Transverse colon (tissue), 4 donors: ENCODE measurements around the gene PMEPA1.
A peak's percentile ranks its signal among the peaks of the same experiment; 100 is the strongest.

Source experiments
- EP300 ChIP-seq: sonication (generic); formaldehyde crosslinking; IDR thresholded peaks from one replicate; pipeline ENCODE4 v1.6.1; 2017; ENCODE audit warnings: antibody characterized with exemption, low read depth
- POLR2A ChIP-seq: fragments of 450-650 bp; IDR thresholded peaks from one replicate; pipeline ENCODE4 v1.6.1; 2016; ENCODE audit warnings: antibody characterized with exemption, mild to moderate bottlenecking, moderate library complexity
- POLR2AphosphoS5 ChIP-seq, 3 donors: sonication (generic); formaldehyde crosslinking; IDR thresholded peaks; one replicate each; pipeline ENCODE4 v1.6.1; 2016; ENCODE audit warnings: antibody characterized with exemption in 3 of 3
- TF ChIP-seq, protein P1 (sequence below), 5 experiments: fragments of 200-600 bp in 3 of 5; fragments of 450-650 bp in 2 of 5; sonication (generic) in 3 of 5; IDR thresholded peaks; 1 replicate in 2 of 5; 2 replicates in 3 of 5; pipeline ENCODE4 v1.5.1; 2016 to 2017; ENCODE audit warnings: antibody characterized with exemption in 5 of 5, inconsistent platforms in 3 of 5, mild to moderate bottlenecking in 2 of 5, moderate library complexity in 1 of 5

DNA sequence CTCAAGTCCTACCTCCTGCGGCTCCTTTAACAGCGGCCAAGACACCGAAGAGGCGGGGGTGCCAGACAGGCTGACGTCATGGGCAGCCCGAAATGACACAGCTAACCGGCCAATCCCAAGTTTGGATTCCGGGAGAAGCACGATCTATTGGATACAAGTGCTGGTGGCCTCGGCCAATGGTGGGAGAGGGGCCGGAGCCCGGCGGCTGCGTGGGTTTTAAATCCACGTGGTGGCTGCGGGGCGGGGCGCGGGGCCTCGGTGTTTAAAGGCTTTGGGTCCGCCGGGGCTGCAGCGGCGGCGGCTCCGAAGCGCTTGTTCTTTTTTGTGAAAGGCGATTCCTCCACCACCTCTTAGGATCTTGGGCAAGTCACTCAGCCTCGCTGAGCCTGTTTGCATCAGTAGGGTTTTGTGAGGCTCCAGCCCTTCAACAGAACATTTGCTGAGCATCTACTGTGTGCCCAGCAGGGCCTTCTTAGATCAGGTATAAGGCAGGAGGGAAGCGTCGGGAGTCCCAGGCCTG is 8.7 kb upstream of the PMEPA1 start:
- TF ChIP-seq, protein P1, sequence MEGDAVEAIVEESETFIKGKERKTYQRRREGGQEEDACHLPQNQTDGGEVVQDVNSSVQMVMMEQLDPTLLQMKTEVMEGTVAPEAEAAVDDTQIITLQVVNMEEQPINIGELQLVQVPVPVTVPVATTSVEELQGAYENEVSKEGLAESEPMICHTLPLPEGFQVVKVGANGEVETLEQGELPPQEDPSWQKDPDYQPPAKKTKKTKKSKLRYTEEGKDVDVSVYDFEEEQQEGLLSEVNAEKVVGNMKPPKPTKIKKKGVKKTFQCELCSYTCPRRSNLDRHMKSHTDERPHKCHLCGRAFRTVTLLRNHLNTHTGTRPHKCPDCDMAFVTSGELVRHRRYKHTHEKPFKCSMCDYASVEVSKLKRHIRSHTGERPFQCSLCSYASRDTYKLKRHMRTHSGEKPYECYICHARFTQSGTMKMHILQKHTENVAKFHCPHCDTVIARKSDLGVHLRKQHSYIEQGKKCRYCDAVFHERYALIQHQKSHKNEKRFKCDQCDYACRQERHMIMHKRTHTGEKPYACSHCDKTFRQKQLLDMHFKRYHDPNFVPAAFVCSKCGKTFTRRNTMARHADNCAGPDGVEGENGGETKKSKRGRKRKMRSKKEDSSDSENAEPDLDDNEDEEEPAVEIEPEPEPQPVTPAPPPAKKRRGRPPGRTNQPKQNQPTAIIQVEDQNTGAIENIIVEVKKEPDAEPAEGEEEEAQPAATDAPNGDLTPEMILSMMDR (IDR thresholded peaks at IDR 0.05): no peak
- TF ChIP-seq POLR2A (no peak), POLR2AphosphoS5 (IDR thresholded peaks at IDR 0.05) (peak in 1 of 3 donors; percentile 19), EP300 (no peak)
